ENCODE results near the gene PSMC3IP.

PSMC3IP gene

GRCh38 chr17:42531455-42532354 is 45.8 kb downstream of the PSMC3IP start:
- Mint-ChIP-seq H3K36me3 (peaks cover 2% of the 10 kb centered on the region in 2 donors), H3K27ac (peak overlapping the region; percentile 71), H3K9me3 (no peaks in the 10 kb centered on the region), H3K4me1 (peaks cover 21 to 48% of the 10 kb centered on the region in 2 donors), H3K27me3 (no peaks in the 10 kb centered on the region), H3K4me3 (peak overlapping the region; percentile 81 to 90)
- DNase-seq, result peak; percentile 33
- ATAC-seq (replicated peaks), result peak; percentile 16 to 17

DNA sequence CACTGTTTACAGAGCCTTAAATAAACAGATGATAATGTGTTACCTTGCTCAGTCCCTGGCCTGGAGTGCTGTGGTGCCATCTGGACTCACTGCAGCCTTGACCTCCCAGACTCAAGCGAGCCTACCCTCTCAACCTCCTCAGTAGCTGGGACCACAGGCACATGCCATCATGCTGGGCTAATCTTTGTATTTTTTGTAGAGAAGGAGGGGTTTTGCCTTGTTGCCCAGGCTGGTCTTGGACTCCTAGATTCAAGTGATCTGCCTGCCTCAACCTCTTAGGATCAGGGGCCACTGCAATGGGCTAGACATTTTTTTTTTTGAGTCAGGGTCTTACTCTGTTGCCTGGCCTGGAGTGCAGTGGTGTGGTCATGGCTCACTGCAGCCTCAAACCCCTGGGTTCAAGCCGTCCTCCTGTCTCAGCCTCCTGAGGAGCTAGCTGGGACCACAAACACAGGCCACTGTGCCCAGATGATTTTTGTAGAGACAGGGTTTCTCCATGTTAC is 46.5 kb downstream of the PSMC3IP start:
- DNase-seq, result no peak
- Mint-ChIP-seq H3K9me3 (no peaks in the 10 kb centered on the region), H3K27ac (peak overlapping the region; percentile 71), H3K4me3 (no peak overlapping the region), H3K4me1 (peaks cover 21 to 44% of the 10 kb centered on the region in 2 donors), H3K36me3 (no peaks in the 10 kb centered on the region), H3K27me3 (no peaks in the 10 kb centered on the region)
- no peak for ATAC-seq (replicated peaks)

DNA sequence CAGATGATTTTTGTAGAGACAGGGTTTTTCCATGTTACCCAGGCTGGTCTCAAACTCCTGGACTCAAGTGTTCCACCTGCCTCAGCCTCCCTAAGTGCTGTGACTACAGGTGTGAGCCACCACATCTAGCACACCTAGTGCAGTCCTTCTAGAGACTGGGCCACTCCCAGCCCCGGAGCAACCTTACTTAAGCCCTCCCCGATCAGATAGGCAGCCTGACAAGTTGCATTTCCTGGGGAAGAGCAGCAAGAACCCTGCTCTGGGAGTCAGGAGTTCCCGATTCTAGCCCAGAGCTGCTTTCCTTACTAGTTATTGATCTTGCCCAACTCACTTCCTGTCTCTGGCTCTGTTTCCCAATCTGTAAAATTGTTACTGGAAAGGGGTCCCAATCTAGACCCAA is 48.5 kb downstream of the PSMC3IP start:
- no peak for DNase-seq
- Mint-ChIP-seq H3K4me3 (no peak overlapping the region), H3K9me3 (no peaks in the 10 kb centered on the region), H3K27ac (no peak overlapping the region), H3K36me3 (no peaks in the 10 kb centered on the region), H3K4me1 (peaks cover 14 to 35% of the 10 kb centered on the region in 2 donors), H3K27me3 (no peaks in the 10 kb centered on the region)
- ATAC-seq (replicated peaks), result no peak

- H3K36me3 Mint-ChIP-seq, result peaks cover 4% of the 10 kb centered on the region in 2 donors
- DNase-seq (no peak), ATAC-seq (replicated peaks) (no peak)
- H3K4me3 Mint-ChIP-seq, result no peak overlapping the region
- no peaks in the 10 kb centered on the region for H3K9me3 Mint-ChIP-seq
- H3K27me3 Mint-ChIP-seq, result no peaks in the 10 kb centered on the region
- H3K4me1 Mint-ChIP-seq, result peaks cover 14 to 35% of the 10 kb centered on the region in 2 donors
- H3K27ac Mint-ChIP-seq, result no peak overlapping the region
Observed at GRCh38 chr17:42527932-42528331, 49.6 kb downstream of the PSMC3IP start.

GRCh38 chr17:42526031-42526444 is 51.5 kb downstream of the PSMC3IP start:
- Mint-ChIP-seq H3K9me3 (no peaks in the 10 kb centered on the region), H3K4me3 (no peak overlapping the region), H3K36me3 (peaks cover 22 to 23% of the 10 kb centered on the region in 2 donors), H3K27me3 (no peaks in the 10 kb centered on the region), H3K4me1 (peaks cover 9 to 25% of the 10 kb centered on the region in 2 donors), H3K27ac (no peak overlapping the region)
- DNase-seq, result no peak
- no peak for ATAC-seq (replicated peaks)

GRCh38 chr17:42525221-42525620 is 52.3 kb downstream of the PSMC3IP start:
- Mint-ChIP-seq H3K27ac (no peak overlapping the region), H3K36me3 (peaks cover 28 to 30% of the 10 kb centered on the region in 2 donors), H3K4me3 (no peak overlapping the region), H3K4me1 (peaks cover 3 to 19% of the 10 kb centered on the region in 2 donors), H3K27me3 (no peaks in the 10 kb centered on the region), H3K9me3 (no peaks in the 10 kb centered on the region)
- no peak for DNase-seq
- ATAC-seq (replicated peaks), result no peak

- H3K27me3 Mint-ChIP-seq, result no peaks in the 10 kb centered on the region
- H3K4me1 Mint-ChIP-seq, result peaks cover 7 to 20% of the 10 kb centered on the region in 2 donors
- peak overlapping the region; percentile 47 for H3K27ac Mint-ChIP-seq
- no peak overlapping the region for H3K4me3 Mint-ChIP-seq
- ATAC-seq (replicated peaks) (no peak), DNase-seq (no peak)
- no peaks in the 10 kb centered on the region for H3K9me3 Mint-ChIP-seq
- peaks cover 40 to 48% of the 10 kb centered on the region in 2 donors for H3K36me3 Mint-ChIP-seq
Observed at GRCh38 chr17:42522798-42523278, 54.7 kb downstream of the PSMC3IP start.

All from stimulated activated naive B cell treated with anti-CD40 and anti-IgM and Interleukin-4, amounts not matched to agents 10 μg/mL and 1 μg/mL and 100 μg/mL, for 72 hours (primary cell).